ENCODE measurements around the gene TMBIM1.

Gene TMBIM1

DNA sequence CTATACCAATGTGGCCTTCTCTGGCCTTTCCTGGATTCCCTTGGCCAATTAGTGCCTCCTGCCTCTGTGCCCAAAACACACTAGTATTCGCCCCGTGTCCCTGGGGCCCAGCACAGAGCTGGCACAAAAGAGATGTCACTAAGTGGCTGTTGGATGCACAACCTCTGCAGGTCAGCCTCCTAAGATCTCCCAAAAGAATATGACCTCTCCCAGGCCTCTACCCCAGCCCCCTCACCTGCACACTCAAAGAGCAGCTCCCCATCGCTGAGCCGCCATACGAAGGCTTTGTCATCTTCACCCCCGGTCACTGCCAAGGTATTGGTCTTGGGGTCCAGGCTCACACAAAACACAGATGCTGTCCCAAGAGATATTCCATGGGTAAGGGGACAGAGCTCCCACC, 25.0 kb downstream of the TMBIM1 start:
- CTCF ChIA-PET: interaction anchor here (0.6 to 1.9 kb wide), 3 partner anchors 10 to 105 kb away, joined by 3 to 10 read pairs (median 3); no protein-coding TSS in a partner anchor
- no peak for TF ChIP-seq ZFP3 (tag by site-specific recombination; IDR thresholded peaks at IDR 0.05; ENCODE audit: low read depth)
- no peak for TF ChIP-seq FEZF1 (tag by site-specific recombination; IDR thresholded peaks at IDR 0.05)
- no peak for TF ChIP-seq ZNF521 (tag by site-specific recombination; IDR thresholded peaks at IDR 0.05)
- TF ChIP-seq ZNF558 (tag by site-specific recombination; IDR thresholded peaks at IDR 0.05): no peak
- TF ChIP-seq, protein P1, sequence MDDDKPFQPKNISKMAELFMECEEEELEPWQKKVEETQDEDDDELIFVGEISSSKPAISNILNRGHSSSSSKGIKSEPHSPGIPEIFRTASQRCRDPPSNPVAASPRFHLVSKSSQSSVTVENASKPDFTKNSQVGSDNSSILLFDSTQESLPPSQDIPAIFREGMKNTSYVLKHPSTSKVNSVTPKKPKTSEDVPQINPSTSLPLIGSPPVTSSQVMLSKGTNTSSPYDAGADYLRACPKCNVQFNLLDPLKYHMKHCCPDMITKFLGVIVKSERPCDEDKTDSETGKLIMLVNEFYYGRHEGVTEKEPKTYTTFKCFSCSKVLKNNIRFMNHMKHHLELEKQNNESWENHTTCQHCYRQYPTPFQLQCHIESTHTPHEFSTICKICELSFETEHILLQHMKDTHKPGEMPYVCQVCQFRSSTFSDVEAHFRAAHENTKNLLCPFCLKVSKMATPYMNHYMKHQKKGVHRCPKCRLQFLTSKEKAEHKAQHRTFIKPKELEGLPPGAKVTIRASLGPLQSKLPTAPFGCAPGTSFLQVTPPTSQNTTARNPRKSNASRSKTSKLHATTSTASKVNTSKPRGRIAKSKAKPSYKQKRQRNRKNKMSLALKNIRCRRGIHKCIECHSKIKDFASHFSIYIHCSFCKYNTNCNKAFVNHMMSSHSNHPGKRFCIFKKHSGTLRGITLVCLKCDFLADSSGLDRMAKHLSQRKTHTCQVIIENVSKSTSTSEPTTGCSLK (tag by site-specific recombination; IDR thresholded peaks at IDR 0.05): no peak
- no peak for TF ChIP-seq ZNF423 (tag by site-specific recombination; IDR thresholded peaks at IDR 0.05)
- no peak for TF ChIP-seq ZNF274 (IDR thresholded peaks at IDR 0.05; ENCODE audit: low read length)
- TF ChIP-seq ZNF274 (tag by site-specific recombination; IDR thresholded peaks at IDR 0.05; ENCODE audit: borderline replicate concordance): no peak
- no peak for TF ChIP-seq ZNF121 (tag by site-specific recombination; IDR thresholded peaks at IDR 0.05)
- no peak for TF ChIP-seq ZNF239 (tag by site-specific recombination; IDR thresholded peaks at IDR 0.05)
- TF ChIP-seq, protein P2, sequence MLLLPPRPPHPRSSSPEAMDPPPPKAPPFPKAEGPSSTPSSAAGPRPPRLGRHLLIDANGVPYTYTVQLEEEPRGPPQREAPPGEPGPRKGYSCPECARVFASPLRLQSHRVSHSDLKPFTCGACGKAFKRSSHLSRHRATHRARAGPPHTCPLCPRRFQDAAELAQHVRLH (tag by site-specific recombination; IDR thresholded peaks at IDR 0.05): no peak
- TF ChIP-seq ZNF707 (tag by site-specific recombination; IDR thresholded peaks at IDR 0.05): no peak
- TF ChIP-seq ZNF571 (tag by site-specific recombination; IDR thresholded peaks at IDR 0.05): no peak
- no peak for TF ChIP-seq ZNF114 (tag by site-specific recombination; IDR thresholded peaks at IDR 0.05)
- no peak for TF ChIP-seq SETDB1 (IDR thresholded peaks at IDR 0.05; ENCODE audit: insufficient read length, low read length)
- TF ChIP-seq, protein P3, sequence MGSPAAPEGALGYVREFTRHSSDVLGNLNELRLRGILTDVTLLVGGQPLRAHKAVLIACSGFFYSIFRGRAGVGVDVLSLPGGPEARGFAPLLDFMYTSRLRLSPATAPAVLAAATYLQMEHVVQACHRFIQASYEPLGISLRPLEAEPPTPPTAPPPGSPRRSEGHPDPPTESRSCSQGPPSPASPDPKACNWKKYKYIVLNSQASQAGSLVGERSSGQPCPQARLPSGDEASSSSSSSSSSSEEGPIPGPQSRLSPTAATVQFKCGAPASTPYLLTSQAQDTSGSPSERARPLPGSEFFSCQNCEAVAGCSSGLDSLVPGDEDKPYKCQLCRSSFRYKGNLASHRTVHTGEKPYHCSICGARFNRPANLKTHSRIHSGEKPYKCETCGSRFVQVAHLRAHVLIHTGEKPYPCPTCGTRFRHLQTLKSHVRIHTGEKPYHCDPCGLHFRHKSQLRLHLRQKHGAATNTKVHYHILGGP (tag by site-specific recombination; IDR thresholded peaks at IDR 0.05): no peak
- Histone ChIP-seq H3K4me1 (ENCODE audit: control insufficient read depth, insufficient read depth, low read length) (no peaks in the 10 kb centered on the region), H3K27ac (ENCODE audit: extremely low read depth, low read depth, low read length) (no peak overlapping the region), H3K9me3 (ENCODE audit: control insufficient read depth, insufficient read depth, low read depth, low read length) (no peaks in the 10 kb centered on the region), H3K4me3 (ENCODE audit: low read depth, low read length) (no peak overlapping the region), H3K36me3 (ENCODE audit: control insufficient read depth in 2 of 2, insufficient read depth in 1 of 2, low read length in 2 of 2) (peaks cover 8 to 63% of the 10 kb centered on the region in 2 experiments; a peak in 2 of 3 replicates)
- POLR2A ChIA-PET: no interaction called here

DNA sequence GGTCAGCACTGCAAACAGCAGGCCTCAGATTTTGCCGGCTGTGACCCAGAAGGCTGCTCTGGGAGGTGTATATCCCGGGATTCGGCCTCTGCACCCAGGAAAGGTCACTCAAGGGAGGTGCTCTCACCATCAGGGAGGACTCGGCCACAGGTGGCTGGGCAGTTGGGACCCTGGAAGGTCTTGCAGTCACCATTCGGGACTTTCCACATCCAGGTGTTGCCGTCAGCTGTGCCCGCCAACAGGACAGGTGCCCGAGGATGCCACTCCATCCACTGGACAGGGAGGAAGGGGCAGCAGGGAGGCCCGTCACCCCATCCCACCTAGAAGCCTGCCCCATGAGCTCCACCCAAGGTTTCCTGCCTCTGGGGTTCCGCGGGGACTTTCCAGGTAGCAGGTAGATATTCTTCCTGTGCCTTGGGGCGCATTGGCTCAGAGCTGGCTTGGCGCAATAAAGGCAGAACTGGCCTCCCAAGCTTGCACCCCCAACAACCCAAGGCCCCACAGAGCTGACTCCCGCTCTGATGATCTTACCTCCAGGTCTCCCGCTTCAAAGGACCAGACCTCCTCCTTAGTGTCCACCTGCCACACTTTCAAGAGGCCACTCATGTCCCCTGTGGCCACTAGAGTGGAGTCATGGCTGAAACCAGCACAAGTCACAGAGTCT, 25.9 kb downstream of the TMBIM1 start:
- Histone ChIP-seq H3K36me3 (ENCODE audit: control insufficient read depth in 2 of 2, insufficient read depth in 1 of 2, low read length in 2 of 2) (peaks cover 8 to 56% of the 10 kb centered on the region in 2 experiments; a peak in 2 of 3 replicates), H3K9me3 (ENCODE audit: control insufficient read depth, insufficient read depth, low read depth, low read length) (no peaks in the 10 kb centered on the region), H3K4me1 (ENCODE audit: control insufficient read depth, insufficient read depth, low read length) (no peaks in the 10 kb centered on the region), H3K27ac (ENCODE audit: extremely low read depth, low read depth, low read length) (no peak overlapping the region), H3K4me3 (ENCODE audit: low read depth, low read length) (no peak overlapping the region)
- ChIA-PET POLR2A (interaction anchor here (0.6 kb wide), 1 partner anchor 142 kb away, joined by 3 read pairs; no protein-coding TSS in a partner anchor), CTCF (interaction anchor here (0.6 to 1.9 kb wide), 4 partner anchors 9 to 50 kb away, joined by 3 to 10 read pairs (median 4); no protein-coding TSS in a partner anchor)
- TF ChIP-seq, protein P4, sequence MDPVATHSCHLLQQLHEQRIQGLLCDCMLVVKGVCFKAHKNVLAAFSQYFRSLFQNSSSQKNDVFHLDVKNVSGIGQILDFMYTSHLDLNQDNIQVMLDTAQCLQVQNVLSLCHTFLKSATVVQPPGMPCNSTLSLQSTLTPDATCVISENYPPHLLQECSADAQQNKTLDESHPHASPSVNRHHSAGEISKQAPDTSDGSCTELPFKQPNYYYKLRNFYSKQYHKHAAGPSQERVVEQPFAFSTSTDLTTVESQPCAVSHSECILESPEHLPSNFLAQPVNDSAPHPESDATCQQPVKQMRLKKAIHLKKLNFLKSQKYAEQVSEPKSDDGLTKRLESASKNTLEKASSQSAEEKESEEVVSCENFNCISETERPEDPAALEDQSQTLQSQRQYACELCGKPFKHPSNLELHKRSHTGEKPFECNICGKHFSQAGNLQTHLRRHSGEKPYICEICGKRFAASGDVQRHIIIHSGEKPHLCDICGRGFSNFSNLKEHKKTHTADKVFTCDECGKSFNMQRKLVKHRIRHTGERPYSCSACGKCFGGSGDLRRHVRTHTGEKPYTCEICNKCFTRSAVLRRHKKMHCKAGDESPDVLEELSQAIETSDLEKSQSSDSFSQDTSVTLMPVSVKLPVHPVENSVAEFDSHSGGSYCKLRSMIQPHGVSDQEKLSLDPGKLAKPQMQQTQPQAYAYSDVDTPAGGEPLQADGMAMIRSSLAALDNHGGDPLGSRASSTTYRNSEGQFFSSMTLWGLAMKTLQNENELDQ (tag by site-specific recombination; IDR thresholded peaks at IDR 0.05; ENCODE audit: low read depth): no peak
- TF ChIP-seq ZNF121 (tag by site-specific recombination; IDR thresholded peaks at IDR 0.05) (no peak), SCRT2 (tag by site-specific recombination; IDR thresholded peaks at IDR 0.05) (no peak), ZNF391 (tag by site-specific recombination; IDR thresholded peaks at IDR 0.05; ENCODE audit: borderline replicate concordance, low read depth) (no peak), SETDB1 (IDR thresholded peaks at IDR 0.05; ENCODE audit: insufficient read length, low read length) (no peak), ZNF266 (tag by site-specific recombination; IDR thresholded peaks at IDR 0.05; ENCODE audit: low read depth) (no peak), ZNF510 (tag by site-specific recombination; IDR thresholded peaks at IDR 0.05; ENCODE audit: insufficient replicate concordance) (no peak), ZNF747 (tag by site-specific recombination; IDR thresholded peaks at IDR 0.05) (no peak), ZNF837 (tag by site-specific recombination; IDR thresholded peaks at IDR 0.05) (no peak)
- TF ChIP-seq, protein P5, sequence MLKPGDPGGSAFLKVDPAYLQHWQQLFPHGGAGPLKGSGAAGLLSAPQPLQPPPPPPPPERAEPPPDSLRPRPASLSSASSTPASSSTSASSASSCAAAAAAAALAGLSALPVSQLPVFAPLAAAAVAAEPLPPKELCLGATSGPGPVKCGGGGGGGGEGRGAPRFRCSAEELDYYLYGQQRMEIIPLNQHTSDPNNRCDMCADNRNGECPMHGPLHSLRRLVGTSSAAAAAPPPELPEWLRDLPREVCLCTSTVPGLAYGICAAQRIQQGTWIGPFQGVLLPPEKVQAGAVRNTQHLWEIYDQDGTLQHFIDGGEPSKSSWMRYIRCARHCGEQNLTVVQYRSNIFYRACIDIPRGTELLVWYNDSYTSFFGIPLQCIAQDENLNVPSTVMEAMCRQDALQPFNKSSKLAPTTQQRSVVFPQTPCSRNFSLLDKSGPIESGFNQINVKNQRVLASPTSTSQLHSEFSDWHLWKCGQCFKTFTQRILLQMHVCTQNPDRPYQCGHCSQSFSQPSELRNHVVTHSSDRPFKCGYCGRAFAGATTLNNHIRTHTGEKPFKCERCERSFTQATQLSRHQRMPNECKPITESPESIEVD (tag by site-specific recombination; IDR thresholded peaks at IDR 0.05): no peak
